GM23338 (cell line): ENCODE data around the gene ATXN2. TPM values are rescaled to one million over a fixed set of nuclear protein-coding genes. Genes with fewer than 3 reads are reported as not detected.

Experiments used
- ATAC-seq: fragments of 200-7000 bp; cut with Tn5 transposase; 3 replicates; pipeline ENCODE4 v1.9.1; 2020
- DNase-seq: peaks from one replicate; pipeline ENCODE4 v3.0.0-alpha.2; 2015; ENCODE audit warnings: low spot score
- H2AFZ ChIP-seq: fragments of 200-600 bp; sonication (generic); 2 replicates; pipeline ENCODE4 v1.8.0; 2016; ENCODE audit warnings: antibody characterized with exemption, mild to moderate bottlenecking, moderate library complexity
- H3F3A ChIP-seq: fragments of 200-600 bp; sonication (generic); replicated peaks from 2 replicates; pipeline ENCODE4 v1.8.0; 2017; ENCODE audit warnings: antibody characterized with exemption, mixed run types, low read depth
- H3K27ac ChIP-seq: fragments of 200-600 bp; sonication (generic); 2 replicates; pipeline ENCODE4 v1.6.1; 2016; ENCODE audit warnings: low read depth
- H3K27me3 ChIP-seq: fragments of 200-600 bp; sonication (generic); 2 replicates; pipeline ENCODE4 v1.8.0; 2016; ENCODE audit warnings: mild to moderate bottlenecking, mixed run types, moderate library complexity; ENCODE audit not compliant: insufficient read depth
- H3K36me3 ChIP-seq: fragments of 200-600 bp; sonication (generic); 2 replicates; pipeline ENCODE4 v1.8.0; 2016; ENCODE audit warnings: mild to moderate bottlenecking; ENCODE audit not compliant: insufficient read depth
- H3K4me1 ChIP-seq: fragments of 200-600 bp; sonication (generic); 2 replicates; pipeline ENCODE4 v1.8.0; 2016; ENCODE audit warnings: mild to moderate bottlenecking, moderate library complexity; ENCODE audit not compliant: insufficient read depth
- H3K4me2 ChIP-seq: fragments of 200-600 bp; sonication (generic); 2 replicates; pipeline ENCODE4 v1.7.1; 2017; ENCODE audit warnings: mixed run types
- H3K4me3 ChIP-seq: fragments of 200-600 bp; sonication (generic); 2 replicates; pipeline ENCODE4 v1.6.1; 2016; ENCODE audit warnings: mixed run types
- H3K79me2 ChIP-seq: fragments of 200-600 bp; sonication (generic); replicated peaks from 2 replicates; pipeline ENCODE4 v1.8.0; 2017; ENCODE audit warnings: mild to moderate bottlenecking; ENCODE audit not compliant: insufficient read depth
- H3K9me2 ChIP-seq: fragments of 200-600 bp; sonication (generic); 2 replicates; pipeline ENCODE4 v1.8.0; 2017; ENCODE audit not compliant: insufficient read depth
- H4K20me1 ChIP-seq: fragments of 200-600 bp; sonication (generic); replicated peaks from 2 replicates; pipeline ENCODE4 v1.8.0; 2017; ENCODE audit warnings: mild to moderate bottlenecking; ENCODE audit not compliant: insufficient read depth
- H3K27ac Mint-ChIP-seq: 2 replicates; pipeline ENCODE4 v1.8.0; 2020; ENCODE audit warnings: inconsistent platforms, mild to moderate bottlenecking, moderate library complexity, mixed read lengths
- H3K27me3 Mint-ChIP-seq: 3 replicates; pipeline ENCODE4 v1.8.0; 2022; ENCODE audit warnings: low read depth, mild to moderate bottlenecking, moderate library complexity, mixed read lengths, inconsistent platforms; ENCODE audit not compliant: insufficient read depth, poor library complexity
- H3K36me3 Mint-ChIP-seq: 3 replicates; pipeline ENCODE4 v1.8.0; 2021; ENCODE audit warnings: low read depth, mild to moderate bottlenecking, inconsistent platforms, moderate library complexity, mixed read lengths
- H3K4me1 Mint-ChIP-seq: 3 replicates; pipeline ENCODE4 v1.8.0; 2020; ENCODE audit warnings: mild to moderate bottlenecking, inconsistent platforms, mixed read lengths
- H3K4me3 Mint-ChIP-seq: 3 replicates; pipeline ENCODE4 v1.8.0; 2021; ENCODE audit warnings: moderate library complexity, mild to moderate bottlenecking, inconsistent platforms, mixed read lengths
- H3K9me3 Mint-ChIP-seq: 3 replicates; pipeline ENCODE4 v1.8.0; 2020; ENCODE audit warnings: moderate library complexity, mild to moderate bottlenecking, inconsistent platforms, mixed read lengths
- CREB1 ChIP-seq: fragments of 250-450 bp; sonication (Bioruptor Pico); IDR thresholded peaks from 2 replicates; pipeline ENCODE4 v1.5.0; 2020; ENCODE audit warnings: low read depth, mild to moderate bottlenecking, moderate library complexity
- EZH2phosphoT487 ChIP-seq: fragments of 200-600 bp; sonication (generic); IDR thresholded peaks from one replicate; pipeline ENCODE4 v1.8.1; 2018; ENCODE audit warnings: antibody characterized with exemption; ENCODE audit not compliant: unreplicated experiment
- JUNB ChIP-seq: IDR thresholded peaks from one replicate; pipeline ENCODE4 v1.6.1; 2016; ENCODE audit warnings: antibody characterized with exemption; ENCODE audit not compliant: unreplicated experiment
- NANOG ChIP-seq: IDR thresholded peaks from 2 replicates; pipeline ENCODE4 v1.6.1; 2016; ENCODE audit warnings: antibody characterized with exemption, borderline replicate concordance
- POLR2AphosphoS5 ChIP-seq: IDR thresholded peaks from 2 replicates; pipeline ENCODE4 v1.6.1; 2016; ENCODE audit warnings: antibody characterized with exemption, low read depth
- ZNF331 ChIP-seq: fragments of 250-450 bp; sonication (Bioruptor Pico); IDR thresholded peaks from 2 replicates; pipeline ENCODE4 v1.5.0; 2020; ENCODE audit warnings: low read depth, mild to moderate bottlenecking, moderate library complexity
- polyA plus RNA-seq: library from polyadenylated mRNA; unstranded; fragments of >200 nt; fragmentation: Nextera tagmentation; extraction: Ambion mirVana; gene quantifications from 2 replicates; pipeline ENCODE4 v1.2.1, GENCODE V29; 2016
- total RNA-seq: library from RNA; depleted of rRNA; stranded (reverse); fragments of >200 nt; shearing (Covaris generic); gene quantifications from 2 replicates; pipeline ENCODE4 v1.2.3, GENCODE V29; 2014
- TF ChIP-seq, protein P1 (sequence below): IDR thresholded peaks from 2 replicates; pipeline ENCODE4 v1.6.1; 2016; ENCODE audit warnings: antibody characterized with exemption
- TF ChIP-seq, protein P2 (sequence below), 2 experiments: fragments of 200-600 bp in 1 of 2; sonication (generic) in 1 of 2; conservative IDR thresholded peaks; 2 replicates each; pipeline versions ENCODE4 v1.5.1 to v1.6.1; 2016 to 2017; ENCODE audit warnings: antibody characterized with exemption in 2 of 2, low read depth in 2 of 2, mild to moderate bottlenecking in 2 of 2, moderate library complexity in 1 of 2
- TF ChIP-seq, protein P3 (sequence below): IDR thresholded peaks from one replicate; pipeline ENCODE4 v1.6.1; 2018; ENCODE audit warnings: antibody characterized with exemption; ENCODE audit not compliant: unreplicated experiment
- TF ChIP-seq, protein P4 (sequence below): fragments of 250-450 bp; sonication (Bioruptor Pico); IDR thresholded peaks from 2 replicates; pipeline ENCODE4 v1.5.0; 2020; ENCODE audit warnings: mild to moderate bottlenecking, moderate library complexity

ATXN2 gene
- total and polyA plus RNA-seq, 2 experiments from 2014 or later: 44.8 to 59.5 TPM

DNA sequence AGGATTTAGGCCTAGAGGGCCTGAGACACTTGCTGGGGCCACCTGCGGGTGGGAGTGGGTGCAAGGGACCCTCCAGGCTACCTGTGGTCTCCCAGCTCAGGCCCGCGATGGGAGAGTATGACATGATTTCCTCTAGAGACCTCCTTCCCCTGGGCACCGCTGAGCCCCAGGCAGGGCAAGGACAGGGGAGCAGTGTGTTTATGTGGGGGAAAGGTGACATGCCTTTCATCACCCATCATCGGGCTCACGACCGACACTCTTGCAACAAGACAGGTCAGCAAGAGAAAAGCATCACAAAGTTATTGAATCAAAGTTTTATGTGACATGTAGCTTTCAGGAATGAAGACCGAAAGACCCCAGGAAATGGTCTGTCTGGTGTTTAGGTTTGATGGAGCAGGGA, 173.5 kb downstream of the ATXN2 start:
- Histone ChIP-seq H2AFZ (no peak overlapping the region), H3K27ac (peak overlapping the region; percentile 59; the same call in 1 of the 2 replicates), H3K4me2 (no peak overlapping the region), H3K36me3 (no peaks in the 10 kb centered on the region), H3K79me2 (peaks cover 93% of the 10 kb centered on the region), H3F3A (peaks cover 8% of the 10 kb centered on the region), H3K4me3 (no peak overlapping the region), H4K20me1 (peaks cover 18% of the 10 kb centered on the region), H3K9me2 (no peaks in the 10 kb centered on the region), H3K4me1 (peaks cover 42% of the 10 kb centered on the region), H3K27me3 (no peaks in the 10 kb centered on the region)
- no peak overlapping the region; the same call in 2 of the 3 replicates for H3K4me3 Mint-ChIP-seq
- peaks cover 31% of the 10 kb centered on the region for H3K36me3 Mint-ChIP-seq
- peaks cover 47% of the 10 kb centered on the region for H3K4me1 Mint-ChIP-seq
- no peaks in the 10 kb centered on the region for H3K9me3 Mint-ChIP-seq
- peaks cover 6% of the 10 kb centered on the region for H3K27me3 Mint-ChIP-seq
- TF ChIP-seq, protein P1, sequence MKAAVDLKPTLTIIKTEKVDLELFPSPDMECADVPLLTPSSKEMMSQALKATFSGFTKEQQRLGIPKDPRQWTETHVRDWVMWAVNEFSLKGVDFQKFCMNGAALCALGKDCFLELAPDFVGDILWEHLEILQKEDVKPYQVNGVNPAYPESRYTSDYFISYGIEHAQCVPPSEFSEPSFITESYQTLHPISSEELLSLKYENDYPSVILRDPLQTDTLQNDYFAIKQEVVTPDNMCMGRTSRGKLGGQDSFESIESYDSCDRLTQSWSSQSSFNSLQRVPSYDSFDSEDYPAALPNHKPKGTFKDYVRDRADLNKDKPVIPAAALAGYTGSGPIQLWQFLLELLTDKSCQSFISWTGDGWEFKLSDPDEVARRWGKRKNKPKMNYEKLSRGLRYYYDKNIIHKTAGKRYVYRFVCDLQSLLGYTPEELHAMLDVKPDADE: no peak
- TF ChIP-seq, protein P2, sequence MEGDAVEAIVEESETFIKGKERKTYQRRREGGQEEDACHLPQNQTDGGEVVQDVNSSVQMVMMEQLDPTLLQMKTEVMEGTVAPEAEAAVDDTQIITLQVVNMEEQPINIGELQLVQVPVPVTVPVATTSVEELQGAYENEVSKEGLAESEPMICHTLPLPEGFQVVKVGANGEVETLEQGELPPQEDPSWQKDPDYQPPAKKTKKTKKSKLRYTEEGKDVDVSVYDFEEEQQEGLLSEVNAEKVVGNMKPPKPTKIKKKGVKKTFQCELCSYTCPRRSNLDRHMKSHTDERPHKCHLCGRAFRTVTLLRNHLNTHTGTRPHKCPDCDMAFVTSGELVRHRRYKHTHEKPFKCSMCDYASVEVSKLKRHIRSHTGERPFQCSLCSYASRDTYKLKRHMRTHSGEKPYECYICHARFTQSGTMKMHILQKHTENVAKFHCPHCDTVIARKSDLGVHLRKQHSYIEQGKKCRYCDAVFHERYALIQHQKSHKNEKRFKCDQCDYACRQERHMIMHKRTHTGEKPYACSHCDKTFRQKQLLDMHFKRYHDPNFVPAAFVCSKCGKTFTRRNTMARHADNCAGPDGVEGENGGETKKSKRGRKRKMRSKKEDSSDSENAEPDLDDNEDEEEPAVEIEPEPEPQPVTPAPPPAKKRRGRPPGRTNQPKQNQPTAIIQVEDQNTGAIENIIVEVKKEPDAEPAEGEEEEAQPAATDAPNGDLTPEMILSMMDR (conservative IDR thresholded peaks at IDR 0.05; ENCODE audit: low read depth in 2 of 2): no peak
- TF ChIP-seq, protein P3, sequence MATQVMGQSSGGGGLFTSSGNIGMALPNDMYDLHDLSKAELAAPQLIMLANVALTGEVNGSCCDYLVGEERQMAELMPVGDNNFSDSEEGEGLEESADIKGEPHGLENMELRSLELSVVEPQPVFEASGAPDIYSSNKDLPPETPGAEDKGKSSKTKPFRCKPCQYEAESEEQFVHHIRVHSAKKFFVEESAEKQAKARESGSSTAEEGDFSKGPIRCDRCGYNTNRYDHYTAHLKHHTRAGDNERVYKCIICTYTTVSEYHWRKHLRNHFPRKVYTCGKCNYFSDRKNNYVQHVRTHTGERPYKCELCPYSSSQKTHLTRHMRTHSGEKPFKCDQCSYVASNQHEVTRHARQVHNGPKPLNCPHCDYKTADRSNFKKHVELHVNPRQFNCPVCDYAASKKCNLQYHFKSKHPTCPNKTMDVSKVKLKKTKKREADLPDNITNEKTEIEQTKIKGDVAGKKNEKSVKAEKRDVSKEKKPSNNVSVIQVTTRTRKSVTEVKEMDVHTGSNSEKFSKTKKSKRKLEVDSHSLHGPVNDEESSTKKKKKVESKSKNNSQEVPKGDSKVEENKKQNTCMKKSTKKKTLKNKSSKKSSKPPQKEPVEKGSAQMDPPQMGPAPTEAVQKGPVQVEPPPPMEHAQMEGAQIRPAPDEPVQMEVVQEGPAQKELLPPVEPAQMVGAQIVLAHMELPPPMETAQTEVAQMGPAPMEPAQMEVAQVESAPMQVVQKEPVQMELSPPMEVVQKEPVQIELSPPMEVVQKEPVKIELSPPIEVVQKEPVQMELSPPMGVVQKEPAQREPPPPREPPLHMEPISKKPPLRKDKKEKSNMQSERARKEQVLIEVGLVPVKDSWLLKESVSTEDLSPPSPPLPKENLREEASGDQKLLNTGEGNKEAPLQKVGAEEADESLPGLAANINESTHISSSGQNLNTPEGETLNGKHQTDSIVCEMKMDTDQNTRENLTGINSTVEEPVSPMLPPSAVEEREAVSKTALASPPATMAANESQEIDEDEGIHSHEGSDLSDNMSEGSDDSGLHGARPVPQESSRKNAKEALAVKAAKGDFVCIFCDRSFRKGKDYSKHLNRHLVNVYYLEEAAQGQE: no peak
- no peak for TF ChIP-seq CREB1 (CRISPR knock-in tag)
- TF ChIP-seq ZNF331 (CRISPR knock-in tag): no peak
- TF ChIP-seq, protein P4, sequence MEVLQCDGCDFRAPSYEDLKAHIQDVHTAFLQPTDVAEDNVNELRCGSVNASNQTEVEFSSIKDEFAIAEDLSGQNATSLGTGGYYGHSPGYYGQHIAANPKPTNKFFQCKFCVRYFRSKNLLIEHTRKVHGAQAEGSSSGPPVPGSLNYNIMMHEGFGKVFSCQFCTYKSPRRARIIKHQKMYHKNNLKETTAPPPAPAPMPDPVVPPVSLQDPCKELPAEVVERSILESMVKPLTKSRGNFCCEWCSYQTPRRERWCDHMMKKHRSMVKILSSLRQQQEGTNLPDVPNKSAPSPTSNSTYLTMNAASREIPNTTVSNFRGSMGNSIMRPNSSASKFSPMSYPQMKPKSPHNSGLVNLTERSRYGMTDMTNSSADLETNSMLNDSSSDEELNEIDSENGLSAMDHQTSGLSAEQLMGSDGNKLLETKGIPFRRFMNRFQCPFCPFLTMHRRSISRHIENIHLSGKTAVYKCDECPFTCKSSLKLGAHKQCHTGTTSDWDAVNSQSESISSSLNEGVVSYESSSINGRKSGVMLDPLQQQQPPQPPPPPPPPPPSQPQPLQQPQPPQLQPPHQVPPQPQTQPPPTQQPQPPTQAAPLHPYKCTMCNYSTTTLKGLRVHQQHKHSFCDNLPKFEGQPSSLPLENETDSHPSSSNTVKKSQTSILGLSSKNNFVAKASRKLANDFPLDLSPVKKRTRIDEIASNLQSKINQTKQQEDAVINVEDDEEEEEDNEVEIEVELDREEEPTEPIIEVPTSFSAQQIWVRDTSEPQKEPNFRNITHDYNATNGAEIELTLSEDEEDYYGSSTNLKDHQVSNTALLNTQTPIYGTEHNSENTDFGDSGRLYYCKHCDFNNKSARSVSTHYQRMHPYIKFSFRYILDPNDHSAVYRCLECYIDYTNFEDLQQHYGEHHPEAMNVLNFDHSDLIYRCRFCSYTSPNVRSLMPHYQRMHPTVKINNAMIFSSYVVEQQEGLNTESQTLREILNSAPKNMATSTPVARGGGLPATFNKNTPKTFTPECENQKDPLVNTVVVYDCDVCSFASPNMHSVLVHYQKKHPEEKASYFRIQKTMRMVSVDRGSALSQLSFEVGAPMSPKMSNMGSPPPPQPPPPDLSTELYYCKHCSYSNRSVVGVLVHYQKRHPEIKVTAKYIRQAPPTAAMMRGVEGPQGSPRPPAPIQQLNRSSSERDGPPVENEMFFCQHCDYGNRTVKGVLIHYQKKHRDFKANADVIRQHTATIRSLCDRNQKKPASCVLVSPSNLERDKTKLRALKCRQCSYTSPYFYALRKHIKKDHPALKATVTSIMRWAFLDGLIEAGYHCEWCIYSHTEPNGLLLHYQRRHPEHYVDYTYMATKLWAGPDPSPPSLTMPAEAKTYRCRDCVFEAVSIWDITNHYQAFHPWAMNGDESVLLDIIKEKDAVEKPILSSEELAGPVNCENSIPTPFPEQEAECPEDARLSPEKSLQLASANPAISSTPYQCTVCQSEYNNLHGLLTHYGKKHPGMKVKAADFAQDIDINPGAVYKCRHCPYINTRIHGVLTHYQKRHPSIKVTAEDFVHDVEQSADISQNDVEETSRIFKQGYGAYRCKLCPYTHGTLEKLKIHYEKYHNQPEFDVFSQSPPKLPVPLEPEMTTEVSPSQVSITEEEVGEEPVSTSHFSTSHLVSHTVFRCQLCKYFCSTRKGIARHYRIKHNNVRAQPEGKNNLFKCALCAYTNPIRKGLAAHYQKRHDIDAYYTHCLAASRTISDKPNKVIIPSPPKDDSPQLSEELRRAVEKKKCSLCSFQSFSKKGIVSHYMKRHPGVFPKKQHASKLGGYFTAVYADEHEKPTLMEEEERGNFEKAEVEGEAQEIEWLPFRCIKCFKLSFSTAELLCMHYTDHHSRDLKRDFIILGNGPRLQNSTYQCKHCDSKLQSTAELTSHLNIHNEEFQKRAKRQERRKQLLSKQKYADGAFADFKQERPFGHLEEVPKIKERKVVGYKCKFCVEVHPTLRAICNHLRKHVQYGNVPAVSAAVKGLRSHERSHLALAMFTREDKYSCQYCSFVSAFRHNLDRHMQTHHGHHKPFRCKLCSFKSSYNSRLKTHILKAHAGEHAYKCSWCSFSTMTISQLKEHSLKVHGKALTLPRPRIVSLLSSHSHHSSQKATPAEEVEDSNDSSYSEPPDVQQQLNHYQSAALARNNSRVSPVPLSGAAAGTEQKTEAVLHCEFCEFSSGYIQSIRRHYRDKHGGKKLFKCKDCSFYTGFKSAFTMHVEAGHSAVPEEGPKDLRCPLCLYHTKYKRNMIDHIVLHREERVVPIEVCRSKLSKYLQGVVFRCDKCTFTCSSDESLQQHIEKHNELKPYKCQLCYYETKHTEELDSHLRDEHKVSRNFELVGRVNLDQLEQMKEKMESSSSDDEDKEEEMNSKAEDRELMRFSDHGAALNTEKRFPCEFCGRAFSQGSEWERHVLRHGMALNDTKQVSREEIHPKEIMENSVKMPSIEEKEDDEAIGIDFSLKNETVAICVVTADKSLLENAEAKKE (CRISPR knock-in tag): no peak
- no peak for TF ChIP-seq JUNB
- no peak for TF ChIP-seq EZH2phosphoT487
- TF ChIP-seq NANOG: no peak
- TF ChIP-seq POLR2AphosphoS5: no peak
- peak overlapping the region; percentile 91 for H3K27ac Mint-ChIP-seq
- DNase-seq (no peak), ATAC-seq (no peak)
